GM19239 (cell line): Measurements from ENCODE around the gene MERTK.
"Not testable (repeated sequence)": the region's sequence is repeated elsewhere in the genome, so short reads cannot be mapped to it uniquely, and the experiment has no call there.

Source experiments
- DNase-seq: peaks from one replicate; pipeline ENCODE4 v3.0.0; 2011; ENCODE audit warnings: low spot score; ENCODE audit not compliant: insufficient read length
- FAIRE-seq: peaks from 2 replicates; lab custom pipeline; 2011; peaks lifted over from hg19 to GRCh38; lab: Jason Lieb, UNC

Gene MERTK

GRCh38 chr2:111897924-111898702 is at the start of gene MERTK:
Gene MERTK, plus strand, starts transcription at chr2:111898607. Its CDS starts 129 bp downstream, at chr2:111898736.
- peak; percentile 35 for DNase-seq
- FAIRE-seq: no peak

GRCh38 chr2:111850646-111851045 is 47.8 kb upstream of the MERTK start:
- FAIRE-seq, DNase-seq: not testable (repeated sequence)

GRCh38 chr2:111852544-111852943 is 45.9 kb upstream of the MERTK start:
- DNase-seq, FAIRE-seq: not testable (repeated sequence)

GRCh38 chr2:111860005-111860404 is 38.4 kb upstream of the MERTK start:
- DNase-seq, FAIRE-seq: not testable (repeated sequence)

GRCh38 chr2:111865124-111865523 is 33.3 kb upstream of the MERTK start:
- not testable (repeated sequence) for DNase-seq, FAIRE-seq

- not testable (repeated sequence) for DNase-seq, FAIRE-seq
Observed at GRCh38 chr2:111872806-111873205, 25.6 kb upstream of the MERTK start.

- DNase-seq (peak; percentile 61), FAIRE-seq (peak; percentile 82)
Observed at GRCh38 chr2:111883661-111884591, 14.5 kb upstream of the MERTK start, which contains the start of gene ANAPC1. Gene ANAPC1, minus strand, starts transcription at chr2:111884193. Its CDS starts 3,368 bp downstream, at chr2:111880825.

GRCh38 chr2:111884592-111884964 is 13.8 kb upstream of the MERTK start:
- DNase-seq (no peak), FAIRE-seq (no peak)

GRCh38 chr2:111896024-111896423 is 2.4 kb upstream of the MERTK start:
- no peak for FAIRE-seq
- no peak for DNase-seq

GRCh38 chr2:111896576-111896975 is 1.8 kb upstream of the MERTK start:
- no peak for FAIRE-seq
- no peak for DNase-seq

GRCh38 chr2:111897630-111897923 is 830 bp upstream of the MERTK start:
- FAIRE-seq (no peak), DNase-seq (no peak)

- DNase-seq (no peak), FAIRE-seq (no peak)
Observed at GRCh38 chr2:111898703-111899514, 502 bp downstream of the MERTK start.

GRCh38 chr2:111900859-111901258 is 2.5 kb downstream of the MERTK start:
- DNase-seq (no peak), FAIRE-seq (peak; percentile 60)

GRCh38 chr2:111903516-111903915 is 5.1 kb downstream of the MERTK start:
- no peak for FAIRE-seq
- no peak for DNase-seq

GRCh38 chr2:111903930-111904439 is 5.6 kb downstream of the MERTK start:
- DNase-seq (no peak), FAIRE-seq (no peak)

GRCh38 chr2:111904726-111905474 is 6.5 kb downstream of the MERTK start:
- FAIRE-seq (no peak), DNase-seq (no peak)

GRCh38 chr2:111905475-111905869 is 7.1 kb downstream of the MERTK start:
- not testable (repeated sequence) for DNase-seq, FAIRE-seq

- no peak for DNase-seq
- FAIRE-seq: peak; percentile 82
Observed at GRCh38 chr2:111905990-111906735, 7.8 kb downstream of the MERTK start.

GRCh38 chr2:111908578-111908977 is 10.2 kb downstream of the MERTK start:
- FAIRE-seq (no peak), DNase-seq (no peak)
